HG02678 (cell line): ENCODE results near the gene SERPINB6.
"Not testable (repeated sequence)": the region's sequence is repeated elsewhere in the genome, so short reads cannot be mapped to it uniquely, and the experiment has no call there.

ENCODE experiments used
- ATAC-seq: cut with Tn5 transposase; IDR thresholded peaks from one replicate; pipeline ENCODE4 v1.9.1; 2021; ENCODE audit warnings: mild to moderate bottlenecking, moderate library complexity; ENCODE audit not compliant: unreplicated experiment

The SERPINB6 gene

DNA sequence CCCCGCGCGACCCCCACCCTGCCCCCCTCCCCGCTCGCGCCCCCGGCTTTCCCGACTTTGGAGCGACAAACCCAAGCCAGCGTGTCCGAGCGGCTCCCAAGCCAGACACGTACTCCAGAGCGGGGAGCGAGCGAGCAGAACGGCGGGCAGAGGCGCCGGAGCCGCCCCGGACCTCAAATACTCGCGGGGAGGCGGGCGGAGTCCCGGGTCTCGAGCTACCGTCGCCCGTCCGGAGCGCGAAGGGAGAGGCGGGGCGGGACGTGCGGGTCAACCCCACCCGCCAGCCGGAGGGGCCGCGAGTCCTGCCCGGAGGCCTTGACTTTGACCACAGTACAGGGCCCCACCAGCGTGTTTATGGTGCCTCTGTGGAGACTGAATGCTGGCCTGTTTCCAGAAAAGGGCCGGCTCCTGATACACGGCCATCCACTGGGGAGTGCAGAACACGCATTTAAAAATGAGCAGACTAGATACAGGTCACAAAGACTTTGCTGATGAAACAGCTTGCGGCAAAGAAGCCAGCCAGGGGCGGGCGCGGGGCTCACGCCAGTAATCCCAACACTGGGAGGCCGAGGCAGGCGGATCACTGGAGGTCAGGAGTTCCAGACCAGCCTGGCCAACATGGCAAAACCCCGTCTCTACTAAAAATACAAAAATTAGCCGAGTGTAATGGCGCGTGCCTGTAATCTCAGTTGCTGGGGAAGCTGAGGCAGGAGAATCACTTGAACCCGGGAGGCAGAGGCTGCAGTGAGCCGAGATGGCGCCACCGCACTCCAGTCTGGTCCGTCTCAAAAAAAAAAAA, at the start of gene SERPINB6:
Gene SERPINB6 (minus strand): TSS at position 148 of the 799 bp plus-strand sequence. CDS start 12,235 bp downstream, outside the sequence.
- ATAC-seq: no peak

DNA sequence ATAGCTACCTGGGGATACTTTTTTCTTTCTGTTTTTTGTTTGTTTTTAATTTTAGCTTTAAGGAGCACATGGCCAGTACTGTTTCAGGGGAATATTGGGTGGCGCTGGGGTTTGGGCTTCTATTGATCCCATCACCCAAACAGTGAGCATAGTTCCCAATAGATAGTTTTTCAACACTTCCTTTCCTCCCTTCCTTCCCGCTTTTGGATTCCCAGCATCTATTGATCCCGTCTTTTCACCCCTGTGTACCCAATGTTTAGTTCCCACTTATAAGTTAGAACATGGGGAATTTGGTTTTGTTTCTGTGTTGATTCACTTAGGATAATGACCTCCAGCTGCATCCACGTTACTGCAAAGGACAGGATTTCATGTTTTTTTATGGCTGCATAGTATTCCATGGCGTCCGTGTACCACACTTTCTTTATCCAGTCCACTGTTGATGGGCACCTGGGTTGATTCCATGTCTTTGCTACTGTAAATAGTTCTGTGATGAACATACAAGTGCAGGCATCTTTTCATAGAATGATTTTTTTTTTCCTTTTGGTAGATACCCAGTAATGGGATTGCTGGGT, 48.5 kb upstream of the SERPINB6 start:
- ATAC-seq: no peak

DNA sequence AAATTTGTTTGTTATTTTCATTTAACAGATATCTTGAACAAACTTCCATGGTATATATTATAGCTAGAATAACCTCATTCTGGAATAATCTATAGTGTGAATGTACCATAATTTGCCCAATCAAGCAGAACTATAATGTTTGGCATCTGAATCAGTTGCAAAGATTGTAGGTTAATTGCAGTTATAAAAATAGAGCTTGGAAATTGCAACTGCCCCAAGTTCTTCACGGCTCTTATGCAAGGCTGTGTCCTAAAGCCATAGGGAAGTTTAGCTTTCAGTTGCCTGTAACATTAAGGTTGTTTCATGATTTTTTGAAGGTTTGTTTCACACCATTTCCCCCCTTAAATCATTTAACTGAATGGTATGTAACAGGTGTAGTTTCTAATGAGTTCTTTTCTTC, 47.7 kb upstream of the SERPINB6 start:
- no peak for ATAC-seq

DNA sequence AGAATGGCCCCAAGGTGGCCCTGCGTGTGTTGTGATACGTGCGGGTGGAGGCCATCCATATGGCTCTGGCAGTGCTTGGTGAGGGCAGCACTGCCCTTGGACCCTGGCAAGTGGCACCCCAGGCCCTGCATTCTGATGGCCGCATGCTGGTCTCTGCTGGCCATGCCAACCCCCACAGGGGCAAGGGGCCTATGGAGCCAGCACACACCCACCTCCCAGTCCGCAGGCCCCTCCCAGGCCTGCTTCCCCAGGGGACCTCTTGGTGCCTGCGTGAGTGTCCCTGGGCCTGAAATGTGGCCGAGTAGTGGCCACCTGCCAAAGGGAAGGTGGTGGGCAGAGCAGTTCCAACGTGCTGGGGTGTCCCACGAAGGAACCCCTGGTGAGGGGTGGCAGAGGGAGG, 45.9 kb upstream of the SERPINB6 start:
- ATAC-seq: no peak

DNA sequence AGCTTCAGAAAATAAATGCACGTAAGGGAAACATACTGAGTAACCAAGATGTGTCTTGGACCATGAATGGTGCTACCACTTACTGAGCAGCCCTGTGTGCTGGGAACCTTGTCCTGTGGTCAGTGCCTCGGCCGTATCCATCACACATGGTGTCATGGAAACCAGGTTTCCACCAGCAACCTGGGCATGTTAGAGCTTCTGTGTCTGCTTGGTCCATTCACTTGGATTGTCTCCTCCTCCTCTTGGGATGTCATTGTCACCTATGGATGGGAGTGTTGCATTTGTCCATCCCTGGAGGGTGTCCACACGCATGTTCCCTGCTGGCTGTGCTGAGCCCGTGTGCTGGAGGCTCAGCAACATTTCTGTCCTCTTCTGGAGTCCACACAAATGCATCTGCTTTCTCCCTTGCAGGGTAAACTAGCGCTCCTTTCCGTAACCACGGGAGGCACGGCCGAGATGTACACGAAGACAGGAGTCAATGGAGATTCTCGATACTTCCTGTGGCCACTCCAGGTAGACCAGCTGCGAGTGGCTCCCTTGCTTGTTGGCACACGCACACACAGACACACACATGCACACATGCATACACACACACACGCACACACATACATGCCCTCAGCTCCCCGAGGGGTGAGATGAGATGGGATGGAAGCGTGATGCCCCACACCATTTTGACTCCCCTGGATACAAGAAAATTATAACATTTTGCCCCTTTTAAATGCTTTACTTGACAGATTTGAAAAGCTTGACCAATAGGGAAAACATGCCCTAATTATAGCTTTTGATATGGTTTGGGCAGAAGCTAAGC, 45.3 kb upstream of the SERPINB6 start:
- no peak for ATAC-seq

DNA sequence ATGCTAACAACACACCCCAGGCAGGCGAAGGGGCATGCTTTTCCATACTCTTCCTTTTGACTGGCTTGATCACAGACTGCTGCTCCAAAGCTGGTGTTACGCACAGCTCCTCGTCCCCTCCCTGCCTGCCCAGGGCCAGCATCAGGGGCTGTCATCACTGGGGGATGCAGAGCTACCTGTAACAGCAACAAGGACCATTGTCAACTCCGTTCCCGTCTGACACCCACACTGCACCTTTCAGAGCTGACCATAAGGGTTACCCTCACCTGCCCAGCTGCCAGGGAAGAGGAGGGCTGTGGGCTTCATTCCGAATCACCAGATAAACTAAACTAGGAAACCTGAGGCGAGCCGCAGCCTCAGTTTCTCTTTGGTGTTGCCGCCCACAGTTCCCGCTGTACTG, 43.8 kb upstream of the SERPINB6 start:
- no peak for ATAC-seq

DNA sequence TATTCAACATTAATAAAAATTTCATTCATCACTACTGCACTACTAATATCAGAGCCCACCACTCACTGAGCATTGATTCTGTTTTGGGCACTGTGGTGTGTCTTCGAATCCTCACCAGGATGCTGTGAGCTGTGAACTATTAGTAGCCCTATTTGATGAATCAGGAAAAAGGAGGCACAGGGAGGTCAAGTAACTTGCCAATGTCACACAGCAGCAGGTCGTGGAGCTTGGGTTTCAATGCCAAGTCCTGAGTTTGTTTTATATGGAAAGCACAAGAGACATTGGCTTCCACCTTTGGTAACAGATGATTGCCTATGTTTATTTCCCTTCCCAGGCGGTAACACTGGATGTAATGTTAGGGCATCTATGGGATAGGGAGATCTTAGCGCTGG, 43.3 kb upstream of the SERPINB6 start:
- ATAC-seq: no peak

DNA sequence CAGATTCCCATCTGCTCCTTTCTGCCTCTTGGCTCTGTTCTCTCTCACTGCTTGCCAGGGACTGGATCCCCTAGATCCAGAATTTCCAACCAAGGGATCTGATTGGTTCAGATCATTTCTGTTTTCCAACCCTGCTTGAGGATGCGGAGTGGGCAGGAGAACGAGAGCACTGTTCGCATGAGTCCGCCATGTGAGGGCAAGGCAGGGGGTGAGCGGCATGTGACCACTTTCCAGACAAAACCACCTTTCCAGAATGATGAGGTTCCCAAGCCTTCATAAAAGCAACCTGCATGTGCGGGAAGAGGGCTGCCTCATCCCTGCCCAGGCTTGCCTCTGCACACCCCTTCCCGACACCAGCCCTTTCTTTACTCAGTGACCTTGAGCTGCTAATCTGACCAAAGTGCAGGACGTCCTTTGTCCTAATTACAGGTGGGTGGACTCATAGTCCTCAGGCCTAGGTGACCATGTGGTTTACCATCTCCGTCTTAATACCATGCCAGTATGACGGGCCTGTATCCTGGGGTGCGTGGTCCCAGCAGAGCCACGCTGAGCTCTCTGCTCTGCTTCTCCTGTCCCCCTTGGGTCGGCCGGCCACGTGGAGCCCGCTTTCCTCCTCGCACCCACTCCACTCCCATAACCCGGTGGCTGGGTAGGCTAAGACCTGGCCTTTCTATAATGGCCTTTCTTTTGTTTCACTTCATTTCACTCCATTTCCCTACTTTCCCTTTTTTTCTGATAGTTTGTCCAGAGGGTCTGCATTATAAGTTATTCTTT, 42.7 kb upstream of the SERPINB6 start:
- ATAC-seq: no peak

DNA sequence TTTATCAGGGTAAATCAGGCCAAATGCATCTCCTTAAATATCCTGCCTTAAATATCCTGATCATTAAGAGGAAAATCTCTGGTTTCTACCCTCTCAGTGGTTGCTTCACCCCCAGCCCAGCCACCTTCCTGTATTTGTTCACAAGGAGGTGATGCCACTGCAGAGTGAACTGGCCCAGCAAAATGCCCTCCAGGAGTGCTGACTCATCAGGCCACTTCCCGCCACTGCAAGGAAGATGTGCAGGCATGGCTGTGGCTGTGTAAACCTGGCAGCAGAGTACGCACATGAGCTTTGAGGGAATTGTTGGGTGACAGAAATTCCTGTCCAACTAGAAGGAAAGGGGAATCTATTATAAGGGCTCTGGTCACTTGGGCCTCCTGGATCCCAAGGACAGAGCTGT, 42.1 kb upstream of the SERPINB6 start:
- no peak for ATAC-seq

DNA sequence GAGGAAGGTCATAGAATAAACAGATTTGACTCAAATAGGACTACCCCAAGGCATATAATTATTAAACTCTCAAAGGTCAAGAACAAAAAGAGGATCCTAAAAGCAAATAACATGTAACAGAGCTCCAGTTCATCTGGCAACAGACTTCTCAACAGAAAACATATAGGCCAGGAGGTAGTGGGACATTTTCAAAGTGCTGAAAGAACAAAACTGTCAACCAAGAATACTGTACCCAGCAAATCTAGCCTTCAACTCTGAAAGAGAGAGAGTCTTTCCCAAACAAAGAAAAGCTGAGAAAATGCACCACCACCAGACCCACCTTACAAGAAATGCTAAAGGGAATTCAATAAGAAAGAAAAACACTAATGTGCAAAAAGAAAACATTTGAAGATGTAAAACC, 40.2 kb upstream of the SERPINB6 start:
- ATAC-seq: no peak

DNA sequence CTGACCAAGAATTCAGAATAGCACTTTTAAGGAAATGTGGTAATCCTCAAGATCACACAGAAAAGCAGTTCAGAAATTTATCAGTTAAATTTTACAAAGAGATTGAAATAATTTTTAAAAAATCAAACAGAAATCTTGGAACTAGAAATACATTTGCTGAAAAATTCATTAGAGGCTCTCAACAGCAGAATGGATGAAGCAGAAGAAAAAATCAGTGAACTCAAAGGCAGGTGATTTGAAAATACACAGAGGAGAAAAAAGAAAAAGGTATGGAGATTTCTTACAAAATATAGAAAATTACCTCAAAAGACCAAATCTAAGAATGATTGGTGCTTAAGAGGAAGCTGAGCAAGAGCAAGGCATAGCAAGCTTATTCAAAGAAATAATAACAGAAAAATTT, 39.8 kb upstream of the SERPINB6 start:
- ATAC-seq: no peak

DNA sequence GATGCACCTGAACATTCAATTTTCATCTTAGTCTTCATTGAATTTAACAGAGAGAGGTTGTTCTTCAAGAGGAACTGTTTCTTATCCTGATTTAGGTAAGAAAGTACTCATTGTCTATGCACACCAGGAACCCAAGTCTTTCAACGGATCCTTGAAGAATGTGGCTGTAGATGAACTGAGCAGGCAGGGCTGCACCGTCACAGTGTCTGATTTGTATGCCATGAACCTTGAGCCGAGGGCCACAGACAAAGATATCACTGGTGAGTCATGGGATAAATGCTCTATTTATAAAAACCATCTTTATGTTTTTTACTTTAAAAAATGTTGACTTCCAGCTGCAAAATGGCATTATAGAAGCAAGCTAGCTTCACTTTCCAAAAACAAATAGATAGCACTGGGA, 38.6 kb upstream of the SERPINB6 start:
- ATAC-seq: no peak

DNA sequence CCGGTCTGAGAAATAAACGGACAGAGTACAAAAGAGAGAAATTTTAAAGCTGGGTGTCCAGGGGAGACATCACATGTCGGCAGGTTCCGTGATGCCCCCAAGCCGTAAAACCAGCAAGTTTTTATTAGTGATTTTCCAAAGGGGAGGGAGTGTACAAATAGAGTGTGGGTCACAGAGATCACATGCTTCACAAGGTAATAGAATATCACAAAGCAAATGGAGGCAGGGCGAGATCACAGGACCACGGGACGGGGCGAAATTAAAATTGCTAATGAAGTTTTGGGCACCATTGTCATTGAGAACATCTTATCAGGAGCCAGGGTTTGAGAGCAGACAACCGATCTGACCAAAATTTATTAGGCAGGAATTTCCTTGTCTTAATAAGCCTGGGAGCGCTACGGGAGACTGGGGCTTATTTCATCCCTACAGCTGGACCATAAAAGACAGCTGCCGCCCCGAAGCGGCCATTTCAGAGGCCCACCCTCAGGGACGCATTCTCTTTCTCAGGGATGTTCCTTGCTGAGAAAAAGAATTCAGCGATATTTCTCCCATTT, 37.4 kb upstream of the SERPINB6 start:
- ATAC-seq: not testable (repeated sequence)

DNA sequence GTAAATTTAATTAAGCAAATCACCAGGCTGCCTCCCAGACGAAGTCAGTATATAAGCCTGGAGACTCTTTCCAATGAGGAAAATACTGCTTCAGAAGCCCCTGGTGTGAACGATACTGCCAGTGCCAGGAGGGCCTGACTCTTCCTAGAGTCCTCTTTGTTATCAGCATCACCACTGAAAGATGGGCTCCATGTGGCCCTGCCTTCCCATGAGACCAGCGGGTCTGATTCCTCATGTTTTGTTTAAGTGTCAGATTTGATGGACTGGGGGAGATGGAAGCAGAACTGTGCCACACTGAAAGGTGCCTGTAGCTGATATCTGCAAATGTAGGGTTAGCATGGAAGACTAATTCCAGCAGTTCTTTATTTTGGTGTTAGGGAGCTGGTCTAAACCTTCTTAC, 36.2 kb upstream of the SERPINB6 start:
- ATAC-seq: no peak

DNA sequence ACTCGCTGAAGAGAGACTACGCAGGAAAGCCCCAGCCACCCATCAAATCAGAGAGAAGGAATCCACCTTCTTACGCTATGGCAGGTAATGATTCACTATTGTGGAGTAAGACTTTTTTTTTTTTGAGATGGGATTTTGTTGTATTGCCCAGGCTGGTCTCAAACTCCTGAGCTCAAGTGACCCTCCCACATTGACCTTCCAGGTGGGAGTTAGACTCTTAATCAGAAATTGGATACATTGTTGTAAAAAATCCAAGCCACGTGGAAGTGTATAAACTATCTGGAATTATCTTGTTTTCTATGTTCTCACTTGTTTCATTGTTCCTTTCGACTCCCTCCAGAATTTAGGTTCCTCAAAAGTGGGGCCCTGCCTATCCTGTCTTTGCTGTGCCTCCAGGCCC, 35.1 kb upstream of the SERPINB6 start:
- no peak for ATAC-seq

DNA sequence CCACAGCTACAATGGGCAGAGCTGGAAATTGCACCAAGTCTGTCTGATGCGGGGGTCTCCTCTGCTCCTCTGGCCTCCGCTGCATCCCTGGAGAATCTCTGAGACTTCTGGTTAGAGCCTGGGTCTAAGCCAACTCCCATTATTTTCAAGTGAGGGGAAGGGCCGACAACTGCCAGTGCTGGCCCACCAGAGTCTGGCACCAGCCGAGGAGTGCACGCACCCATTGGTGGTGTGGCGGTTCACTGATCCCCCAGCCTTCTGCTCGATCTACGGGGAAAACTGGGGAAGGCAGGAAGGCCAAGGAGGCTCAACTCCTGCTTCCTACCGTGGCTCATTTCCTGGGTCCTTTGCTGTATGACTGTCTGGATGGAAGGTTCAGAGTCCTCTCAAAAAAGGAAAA, 34.5 kb upstream of the SERPINB6 start:
- ATAC-seq: no peak

DNA sequence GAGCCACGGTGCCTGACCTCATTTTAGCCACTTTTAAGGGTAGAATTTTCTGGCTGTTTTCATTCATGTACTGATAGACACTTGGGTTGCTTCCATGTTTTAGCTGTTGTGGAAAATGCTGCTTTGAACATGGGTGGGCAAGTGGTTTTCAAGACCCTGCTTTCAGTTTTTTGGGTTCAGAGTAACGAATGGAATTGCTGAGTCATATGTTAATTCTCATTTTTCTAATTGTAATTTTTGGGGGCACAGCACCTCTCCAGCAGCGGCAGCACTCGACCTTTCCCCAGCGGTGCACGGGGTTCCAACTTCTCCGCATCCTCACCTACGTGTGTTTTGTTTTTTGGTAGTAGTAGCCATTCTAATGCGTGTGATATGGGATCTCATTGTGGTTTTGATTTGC, 33.7 kb upstream of the SERPINB6 start:
- no peak for ATAC-seq

DNA sequence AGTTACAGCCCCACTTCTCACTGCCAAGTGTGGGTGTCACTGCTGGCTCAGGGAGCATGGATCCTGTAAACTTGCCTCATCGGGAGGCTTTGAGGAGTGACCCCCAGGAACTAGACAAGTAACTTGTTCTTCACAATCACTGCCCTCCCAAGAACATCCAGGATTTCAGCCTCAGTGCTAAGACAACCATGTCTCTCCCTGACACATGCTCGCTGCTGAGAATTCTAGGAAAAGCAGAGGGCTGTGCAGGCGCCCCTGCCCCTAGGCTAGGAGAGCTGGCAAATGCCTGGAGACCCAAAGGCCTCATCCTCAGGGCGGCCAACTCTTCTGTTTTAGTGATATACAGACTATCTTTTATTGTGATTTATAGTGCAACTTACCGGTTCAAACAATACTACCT, 31.9 kb upstream of the SERPINB6 start:
- ATAC-seq: not testable (repeated sequence)

DNA sequence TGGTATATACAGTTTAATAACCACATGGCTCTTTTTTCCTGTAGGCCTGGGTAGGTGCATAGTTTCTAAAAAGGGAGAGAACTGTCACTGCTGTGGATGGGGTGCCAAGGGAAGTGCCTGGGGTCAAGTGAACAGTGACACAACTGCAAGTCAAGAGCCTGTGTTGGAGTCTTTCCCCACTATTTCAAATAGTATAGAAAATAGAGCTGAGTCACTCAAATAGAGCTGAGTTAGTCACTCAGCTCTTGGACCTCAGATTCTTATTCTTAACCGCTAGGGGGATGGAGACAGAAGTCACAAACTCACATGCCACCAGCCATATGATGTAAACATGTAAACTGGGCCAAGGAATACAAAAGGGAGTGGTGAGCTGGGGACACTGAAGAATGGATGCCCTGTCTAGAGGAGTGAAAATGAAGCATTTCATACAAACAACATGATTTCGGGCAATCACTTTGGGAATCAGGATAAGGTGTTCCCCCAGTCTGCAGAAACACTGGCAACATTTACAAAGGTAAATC, 30.5 kb upstream of the SERPINB6 start:
- no peak for ATAC-seq

DNA sequence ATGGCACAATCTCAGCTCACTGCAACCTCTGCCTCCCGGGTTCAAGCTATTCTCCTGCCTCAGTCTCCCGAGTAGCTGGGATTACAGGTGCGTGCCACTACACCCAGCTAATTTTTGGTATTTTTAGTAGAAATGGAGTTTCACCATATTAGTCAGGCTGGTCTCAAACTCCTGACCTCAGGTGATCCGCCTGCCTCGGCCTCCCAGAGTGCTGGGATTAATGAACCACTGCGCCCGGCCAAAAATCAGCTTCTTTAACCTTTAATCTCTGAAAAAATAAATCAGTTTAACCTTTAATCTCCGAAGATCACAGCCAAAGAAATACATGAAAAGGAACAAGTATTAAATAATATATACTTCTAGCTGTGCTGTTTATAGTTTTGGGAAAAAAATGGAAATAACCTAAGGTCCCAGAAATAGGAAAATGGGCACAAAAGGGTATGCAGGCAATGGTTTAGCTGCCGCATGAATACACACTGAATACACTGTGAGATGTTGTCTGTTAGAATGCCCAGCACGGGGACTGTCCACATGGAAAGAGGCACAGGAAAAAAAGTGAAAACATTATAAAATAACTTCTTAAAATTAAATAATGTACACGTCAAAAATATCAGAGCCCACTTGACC, 29.9 kb upstream of the SERPINB6 start:
- ATAC-seq: no peak
